Measurements from ENCODE around the gene SUSD1.

DNA sequence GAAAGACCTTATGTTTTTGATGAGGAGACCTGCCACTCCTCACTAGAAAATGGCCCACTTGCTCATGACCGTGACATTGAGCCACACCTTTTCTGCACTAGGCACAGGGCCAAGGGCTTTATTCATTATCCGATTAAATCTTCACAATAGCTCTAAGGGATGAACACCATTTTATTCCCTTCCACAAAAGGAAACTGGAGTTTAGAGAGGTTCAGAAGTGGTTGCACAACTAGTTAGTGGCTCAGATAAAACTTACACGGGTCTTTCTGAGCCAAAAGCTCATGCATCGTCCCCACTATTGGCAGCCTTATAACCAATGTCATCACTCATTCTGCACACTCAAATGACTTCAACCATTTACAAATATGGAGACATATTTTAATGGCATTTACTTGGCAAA lies 39.4 kb downstream of the SUSD1 start:
- TF ChIP-seq CTCF (IDR thresholded peaks at IDR 0.05; ENCODE audit: insufficient read depth, low read length, poor library complexity, severe bottlenecking) (no peak), EZH2phosphoT487 (conservative IDR thresholded peaks at IDR 0.05; ENCODE audit: low read length) (no peak)

Data from SU-DHL-6 (cell line).